ENCODE results near the gene LIPC. TPM values are rescaled to one million over a fixed set of nuclear protein-coding genes. Genes with fewer than 3 reads are reported as not detected.
A peak's percentile ranks its signal among the peaks of the same experiment; 100 is the strongest.

The LIPC gene
- polyA plus RNA-seq, 2 of the 4 experiments (the other 2 are of a cell fraction) = 0.13 to 0.30 TPM

GRCh38 chr15:58392611-58393161 is 39.1 kb upstream of the LIPC start:
- Histone ChIP-seq H3K4me2 (no peak overlapping the region), H3K4me1 (peaks cover 30% of the 10 kb centered on the region), H3K9me3 (no peaks in the 10 kb centered on the region), H3K4me3 (no peak overlapping the region), H3K27ac (peak overlapping the region in 1 of 2 experiments; percentile 48; a peak in 2 of 6 replicates)
- ATAC-seq = no peak
- CTCF ChIA-PET = interaction anchor here (0.5 to 1.1 kb wide), 2 partner anchors 10 to 365 kb away, joined by 3 to 6 read pairs; no protein-coding TSS in a partner anchor
- TF ChIP-seq CTCF (IDR thresholded peaks at IDR 0.05) = no peak
- TF ChIP-seq NPAS2 (CRISPR knock-in tag; IDR thresholded peaks at IDR 0.05; ENCODE audit: borderline replicate concordance) = no peak
- TF ChIP-seq RAD21 (conservative IDR thresholded peaks at IDR 0.05 in 1 of 2, IDR thresholded peaks at IDR 0.05 in 1 of 2) = no peak
- TF ChIP-seq MAX (IDR thresholded peaks at IDR 0.05) = no peak
- TF ChIP-seq KDM1A (IDR thresholded peaks at IDR 0.05; ENCODE audit: low read depth) = no peak
- no peak for TF ChIP-seq ELK1 (IDR thresholded peaks at IDR 0.05; ENCODE audit: low read depth, low read length)
- TF ChIP-seq CHD4 (IDR thresholded peaks at IDR 0.05; ENCODE audit: borderline replicate concordance) = no peak
- no peak for TF ChIP-seq HES2 (IDR thresholded peaks at IDR 0.05)
- no peak for TF ChIP-seq HDAC2 (IDR thresholded peaks at IDR 0.05)
- TF ChIP-seq ESRRA (IDR thresholded peaks at IDR 0.05; ENCODE audit: borderline replicate concordance, low read length) = no peak
- POLR2A ChIA-PET = no interaction called here
- 93% methylated on average over 5 of the region's 5 CpGs for WGBS (ENCODE audit: missing lambda C conversion rate)
- no peak for FAIRE-seq
- DNase-seq (ENCODE audit: low read depth in 1 of 2, low spot score in 1 of 2) = no peak

GRCh38 chr15:58393241-58393662 is 38.5 kb upstream of the LIPC start:
- FAIRE-seq (no peak), DNase-seq (ENCODE audit: low read depth in 1 of 2, low spot score in 1 of 2) (no peak), ATAC-seq (no peak)
- Histone ChIP-seq H3K4me1 (peaks cover 30% of the 10 kb centered on the region), H3K27ac (peak overlapping the region in 1 of 2 experiments; percentile 48; a peak in 2 of 6 replicates), H3K4me2 (no peak overlapping the region), H3K4me3 (no peak overlapping the region), H3K9me3 (no peaks in the 10 kb centered on the region)
- POLR2A ChIA-PET = interaction anchor here (1.4 kb wide), 1 partner anchor 154 kb away, joined by 3 read pairs; no protein-coding TSS in a partner anchor
- CTCF ChIA-PET = interaction anchor here (0.6 to 1.2 kb wide), 3 partner anchors 10 to 329 kb away, joined by 3 to 4 read pairs (median 3); no protein-coding TSS in a partner anchor
- no peak for TF ChIP-seq ZSCAN20 (CRISPR knock-in tag; IDR thresholded peaks at IDR 0.05)
- TF ChIP-seq KDM1A (IDR thresholded peaks at IDR 0.05; ENCODE audit: low read depth) = no peak
- no peak for TF ChIP-seq CEBPB (IDR thresholded peaks at IDR 0.05)
- 75% methylated on average over 5 of the region's 5 CpGs for WGBS (ENCODE audit: missing lambda C conversion rate)

- DNase-seq (ENCODE audit: low read depth in 1 of 2, low spot score in 1 of 2) (peak in 1 of 2 experiments; percentile 40), FAIRE-seq (no peak), ATAC-seq (peak; percentile 60; a peak in 4 of 6 replicates)
- Histone ChIP-seq H3K4me3 (no peak overlapping the region), H3K27ac (peak overlapping the region; percentile 54 to 77), H3K4me2 (peak overlapping the region; percentile 39), H3K9me3 (no peaks in the 10 kb centered on the region), H3K4me1 (peaks cover 30% of the 10 kb centered on the region)
- WGBS (ENCODE audit: missing lambda C conversion rate) = 48% methylated on average over 3 of the region's 3 CpGs
- ChIA-PET POLR2A (interaction anchor here (1.2 to 1.6 kb wide), 3 partner anchors 64 to 151 kb away, joined by 5 to 15 read pairs (median 5); no protein-coding TSS in a partner anchor), CTCF (interaction anchor here (0.6 to 1.3 kb wide), 4 partner anchors 11 to 248 kb away, joined by 3 read pairs; no protein-coding TSS in a partner anchor)
- no peak for TF ChIP-seq HOXB5 (CRISPR knock-in tag; IDR thresholded peaks at IDR 0.05)
- no peak for TF ChIP-seq MYC (IDR thresholded peaks at IDR 0.05; ENCODE audit: borderline replicate concordance, low read length)
- TF ChIP-seq RAD21 (conservative IDR thresholded peaks at IDR 0.05 in 1 of 2, IDR thresholded peaks at IDR 0.05 in 1 of 2) = peak in 1 of 2 experiments; percentile 46; a peak in 2 of 5 replicates
- TF ChIP-seq EP300 (IDR thresholded peaks at IDR 0.05) = peak; percentile 35 to 75; a peak in 2 of 5 replicates
- TF ChIP-seq KDM1A (IDR thresholded peaks at IDR 0.05; ENCODE audit: low read depth) = no peak
- TF ChIP-seq CBX8 (IDR thresholded peaks at IDR 0.05) = no peak
- no peak for TF ChIP-seq NFE2L2 (conservative IDR thresholded peaks at IDR 0.05; ENCODE audit: low read length)
- no peak for TF ChIP-seq GATA3 (IDR thresholded peaks at IDR 0.05; ENCODE audit: borderline replicate concordance)
- TF ChIP-seq EHF (CRISPR knock-in tag; IDR thresholded peaks at IDR 0.05) = no peak
- no peak for TF ChIP-seq NPAS2 (CRISPR knock-in tag; IDR thresholded peaks at IDR 0.05; ENCODE audit: borderline replicate concordance)
- no peak for TF ChIP-seq TFCP2L1 (CRISPR knock-in tag; IDR thresholded peaks at IDR 0.05)
- peak; percentile 89 for TF ChIP-seq CEBPB (IDR thresholded peaks at IDR 0.05)
- no peak for TF ChIP-seq ESRRA (IDR thresholded peaks at IDR 0.05; ENCODE audit: borderline replicate concordance, low read length)
- no peak for TF ChIP-seq FOSL2 (IDR thresholded peaks at IDR 0.05)
- TF ChIP-seq FOSL2 (CRISPR knock-in tag; IDR thresholded peaks at IDR 0.05) = peak; percentile 57
- TF ChIP-seq ZSCAN20 (CRISPR knock-in tag; IDR thresholded peaks at IDR 0.05) = no peak
- TF ChIP-seq KDM5A (IDR thresholded peaks at IDR 0.05) = no peak
- no peak for TF ChIP-seq RNF2 (IDR thresholded peaks at IDR 0.05; ENCODE audit: borderline replicate concordance, low read depth)
- no peak for TF ChIP-seq HEYL (CRISPR knock-in tag; IDR thresholded peaks at IDR 0.05)
- 0 out of 5 replicates have a peak, but pooled peaks of 1 of the 2 experiments have one; percentile 48 for TF ChIP-seq JUN (IDR thresholded peaks at IDR 0.05)
- TF ChIP-seq HOXA7 (CRISPR knock-in tag; IDR thresholded peaks at IDR 0.05) = no peak
- peak; percentile 67; the same call in 1 of the 2 replicates for TF ChIP-seq HES2 (IDR thresholded peaks at IDR 0.05)
- peak; percentile 70 for TF ChIP-seq JUNB (IDR thresholded peaks at IDR 0.05)
- no peak for TF ChIP-seq CBX2 (IDR thresholded peaks at IDR 0.05; ENCODE audit: borderline replicate concordance, low read depth)
- TF ChIP-seq RARB (CRISPR knock-in tag; IDR thresholded peaks at IDR 0.05) = no peak
- TF ChIP-seq SMC3 (IDR thresholded peaks at IDR 0.05) = peak; percentile 31; the same call in 1 of the 3 replicates
These were observed 35.6 kb upstream of the LIPC start for GRCh38 chr15:58396181-58396580.
